GM19372 (cell line): ENCODE results near the gene ZNF57.
"Not testable (repeated sequence)": the region's sequence is repeated elsewhere in the genome, so short reads cannot be mapped to it uniquely, and the experiment has no call there.

ENCODE experiments used
- ATAC-seq: cut with Tn5 transposase; IDR thresholded peaks from one replicate; pipeline ENCODE4 v1.9.1; 2021; ENCODE audit warnings: mild to moderate bottlenecking, low read depth, moderate library complexity; ENCODE audit not compliant: unreplicated experiment

The ZNF57 gene

DNA sequence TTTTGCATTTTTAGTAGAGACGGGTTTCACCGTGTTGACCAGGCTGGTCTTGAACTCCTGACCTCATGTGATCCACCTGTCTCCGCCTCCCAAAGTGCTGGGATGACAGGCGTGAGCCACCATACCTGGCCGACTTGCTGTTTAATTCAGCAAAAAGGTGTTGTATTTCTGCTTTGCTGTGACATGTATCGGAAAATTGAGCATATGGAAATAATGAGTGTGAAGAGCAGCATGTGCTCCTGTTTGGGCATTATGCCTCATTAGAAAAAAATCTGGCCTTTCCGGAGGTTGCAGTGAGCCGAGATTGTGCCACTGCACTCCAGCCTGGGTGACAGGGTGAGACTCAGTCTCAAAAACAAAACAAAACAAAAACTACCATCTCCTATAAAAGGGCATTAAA is 10.2 kb upstream of the ZNF57 start:
- not testable (repeated sequence) for ATAC-seq

DNA sequence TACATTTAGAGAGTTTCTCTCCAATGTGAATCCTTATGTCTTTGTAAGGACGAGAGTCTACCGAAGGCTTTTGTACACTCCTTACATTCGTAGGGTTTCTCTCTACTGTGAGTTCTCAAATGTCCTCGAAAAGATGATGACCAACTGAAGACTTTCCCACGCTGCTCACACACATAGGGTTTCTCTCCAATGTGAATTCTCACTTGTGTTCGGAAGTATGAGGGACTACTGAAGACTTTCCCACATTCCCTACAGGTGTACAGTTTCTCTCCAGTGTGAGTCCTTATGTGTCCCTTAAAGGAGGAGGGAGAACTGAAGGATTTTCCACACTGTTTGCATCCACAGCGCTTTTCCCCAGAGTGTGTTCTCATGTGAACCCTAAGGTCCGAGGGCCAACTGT is 4.0 kb upstream of the ZNF57 start:
- ATAC-seq, result no peak

DNA sequence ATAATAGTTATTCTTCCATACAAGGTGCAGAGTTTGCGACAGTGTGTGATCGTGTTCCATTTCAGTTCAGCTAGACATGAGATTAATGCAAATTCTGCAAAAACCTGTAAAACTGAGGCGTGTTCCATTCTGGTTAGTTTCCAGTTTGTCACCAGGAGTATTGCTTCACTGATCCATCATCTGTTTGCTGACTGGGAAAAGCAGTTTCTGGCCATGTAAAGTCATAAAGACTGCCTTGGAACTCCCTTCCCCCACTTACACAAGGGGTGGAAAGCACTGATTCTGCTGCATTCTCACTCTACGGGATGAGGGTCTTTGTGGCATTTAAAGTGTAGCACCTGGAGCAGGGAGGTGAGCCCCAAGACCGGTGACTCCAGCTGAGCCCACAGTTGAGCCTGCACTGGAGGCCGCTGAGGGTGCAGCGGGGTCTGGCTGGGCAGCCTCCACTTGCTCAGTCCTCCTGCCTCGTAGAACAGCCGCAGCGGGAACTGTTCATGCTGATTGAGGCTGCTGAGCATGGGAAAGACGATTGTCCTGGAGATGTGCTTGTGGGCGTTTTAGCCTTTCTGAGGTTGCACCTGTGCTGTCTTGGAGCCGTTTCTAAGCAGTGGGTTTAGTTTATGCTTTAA is 2.0 kb downstream of the ZNF57 start:
- ATAC-seq, result no peak

DNA sequence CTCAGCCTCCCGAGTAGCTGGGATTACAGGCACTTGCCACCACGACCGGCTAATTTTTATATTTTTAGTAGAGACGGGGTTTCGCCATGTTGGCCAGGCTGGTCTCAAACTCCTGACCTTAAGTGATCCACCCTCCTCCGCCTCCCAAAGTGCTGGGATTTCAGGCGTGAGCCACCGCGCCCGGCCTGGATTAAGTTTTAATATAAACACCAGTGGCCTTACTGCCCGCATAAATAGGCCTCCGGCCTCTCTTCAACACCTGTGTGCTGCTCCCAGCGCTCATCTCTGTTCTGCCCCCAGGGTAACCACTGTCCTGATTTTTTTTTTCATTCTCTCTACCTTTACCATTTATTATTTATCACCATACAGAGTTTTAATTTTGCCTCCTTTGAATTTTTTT is 2.6 kb downstream of the ZNF57 start:
- ATAC-seq, result not testable (repeated sequence)

DNA sequence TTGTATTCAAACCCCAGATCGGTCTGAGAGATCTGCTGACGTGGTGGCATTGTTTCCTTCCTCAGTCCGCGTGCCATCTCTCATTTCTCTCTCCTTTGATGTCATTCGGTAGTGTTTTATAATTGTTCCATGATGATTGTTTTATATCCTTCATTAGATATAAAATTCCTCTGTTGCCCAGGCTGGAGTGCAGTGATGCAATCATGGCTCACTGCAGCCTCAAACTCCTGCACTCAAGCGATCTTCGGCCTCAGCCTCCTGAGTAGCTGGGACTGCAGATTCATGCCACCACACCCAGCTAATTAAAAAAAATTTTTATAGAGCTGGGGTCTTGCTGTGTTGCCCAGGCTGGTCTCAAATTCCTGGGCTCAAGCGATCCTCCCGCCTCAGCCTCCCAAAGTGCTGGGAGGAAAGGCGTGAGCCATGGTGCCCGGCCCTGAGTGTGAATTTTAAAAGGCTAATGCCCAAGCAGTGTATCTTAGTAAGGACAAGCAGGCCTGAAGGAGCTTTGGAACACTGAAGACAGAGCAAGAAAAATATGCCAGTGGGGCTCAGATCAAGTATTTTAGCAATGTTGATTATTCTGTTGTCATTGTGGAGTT is 5.3 kb downstream of the ZNF57 start:
- no peak for ATAC-seq

DNA sequence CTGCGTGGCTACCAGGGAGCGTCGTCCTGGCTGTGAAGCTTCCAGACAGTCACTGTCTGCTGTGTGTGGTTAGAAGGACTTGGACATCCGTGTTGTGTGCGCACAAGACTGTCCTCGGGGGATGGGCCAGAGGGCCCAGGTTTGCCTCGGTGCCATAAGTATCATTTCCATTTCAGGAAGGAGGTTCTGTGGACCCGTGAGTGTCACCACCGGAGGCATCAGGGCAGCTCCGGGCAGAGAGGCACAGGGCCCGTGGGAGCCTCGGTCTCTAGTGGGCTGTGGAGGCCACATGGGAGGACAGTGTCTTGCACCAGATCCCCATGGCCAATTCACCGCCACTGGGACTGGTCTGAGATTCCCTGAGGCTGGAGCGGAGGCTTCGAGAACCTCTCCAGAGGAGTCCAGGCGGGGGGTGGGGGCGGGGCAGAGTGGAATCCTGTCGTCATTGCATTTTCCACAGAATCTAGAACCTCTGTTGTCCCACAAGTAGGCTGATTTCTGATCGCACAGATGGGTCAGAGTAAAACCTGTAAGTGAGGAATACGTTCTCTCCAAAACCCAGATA is 6.0 kb downstream of the ZNF57 start:
- ATAC-seq, result no peak

DNA sequence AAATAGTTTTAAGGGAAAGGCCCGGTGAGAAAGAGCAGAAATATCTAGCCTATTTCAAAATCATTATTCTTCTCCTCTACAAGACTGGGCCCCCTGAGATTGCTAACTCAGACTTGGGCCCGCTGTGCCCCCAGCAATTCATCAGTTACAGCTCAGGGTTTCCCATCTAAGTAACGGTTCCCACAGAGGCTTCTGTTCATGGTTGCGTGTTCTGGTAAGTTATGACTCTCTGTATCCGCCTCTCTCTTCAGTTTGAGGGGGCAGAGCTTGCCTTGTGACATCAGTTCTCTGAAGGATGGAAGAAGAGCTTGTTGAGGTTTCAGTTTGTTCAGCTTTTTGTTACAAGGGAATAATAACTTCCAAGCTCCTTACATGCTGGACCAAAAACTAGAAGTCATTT is 11.6 kb downstream of the ZNF57 start:
- ATAC-seq, result no peak

DNA sequence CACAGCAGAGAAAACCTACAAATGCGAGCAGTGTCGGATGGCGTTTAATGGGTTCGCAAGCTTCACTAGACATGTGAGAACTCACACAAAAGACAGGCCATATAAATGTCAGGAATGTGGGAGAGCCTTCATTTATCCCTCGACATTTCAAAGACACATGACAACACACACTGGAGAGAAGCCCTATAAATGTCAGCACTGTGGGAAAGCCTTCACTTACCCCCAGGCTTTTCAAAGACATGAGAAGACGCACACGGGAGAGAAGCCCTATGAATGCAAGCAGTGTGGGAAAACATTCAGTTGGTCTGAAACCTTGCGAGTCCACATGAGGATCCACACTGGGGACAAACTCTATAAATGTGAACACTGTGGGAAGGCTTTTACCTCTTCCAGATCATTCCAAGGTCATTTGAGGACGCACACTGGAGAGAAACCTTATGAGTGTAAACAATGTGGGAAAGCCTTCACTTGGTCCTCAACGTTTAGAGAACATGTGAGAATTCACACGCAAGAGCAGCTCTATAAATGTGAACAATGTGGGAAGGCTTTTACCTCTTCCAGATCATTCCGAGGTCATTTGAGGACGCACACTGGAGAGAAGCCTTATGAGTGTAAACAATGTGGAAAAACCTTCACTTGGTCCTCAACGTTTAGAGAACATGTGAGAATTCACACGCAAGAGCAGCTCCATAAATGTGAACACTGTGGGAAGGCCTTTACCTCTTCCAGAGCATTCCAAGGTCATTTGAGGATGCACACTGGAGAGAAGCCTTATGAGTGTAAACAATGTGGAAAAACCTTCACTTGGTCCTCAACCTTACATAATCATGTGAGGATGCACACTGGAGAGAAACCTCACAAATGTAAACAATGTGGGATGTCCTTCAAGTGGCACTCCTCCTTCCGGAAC is 16.8 kb downstream of the ZNF57 start:
- ATAC-seq, result no peak

DNA sequence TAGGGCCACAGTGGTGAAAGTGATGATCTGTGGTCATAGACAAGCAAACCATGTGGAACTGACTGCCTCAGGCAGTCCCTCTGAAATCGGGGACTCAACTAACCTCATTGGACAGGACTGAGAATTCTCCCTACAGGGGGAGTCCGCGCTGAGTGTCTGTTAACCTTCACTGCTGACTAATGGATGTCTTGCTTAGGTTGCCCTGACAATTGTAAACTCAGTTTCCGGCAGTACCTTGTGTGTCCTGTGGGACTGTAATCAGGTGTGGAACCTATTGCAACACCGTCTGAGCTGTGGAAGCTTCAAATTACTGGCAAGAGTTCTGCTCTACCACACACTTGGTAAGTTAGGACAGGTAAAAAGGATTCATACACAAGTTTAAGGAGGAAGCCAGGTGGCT is 22.3 kb downstream of the ZNF57 start:
- no peak for ATAC-seq

DNA sequence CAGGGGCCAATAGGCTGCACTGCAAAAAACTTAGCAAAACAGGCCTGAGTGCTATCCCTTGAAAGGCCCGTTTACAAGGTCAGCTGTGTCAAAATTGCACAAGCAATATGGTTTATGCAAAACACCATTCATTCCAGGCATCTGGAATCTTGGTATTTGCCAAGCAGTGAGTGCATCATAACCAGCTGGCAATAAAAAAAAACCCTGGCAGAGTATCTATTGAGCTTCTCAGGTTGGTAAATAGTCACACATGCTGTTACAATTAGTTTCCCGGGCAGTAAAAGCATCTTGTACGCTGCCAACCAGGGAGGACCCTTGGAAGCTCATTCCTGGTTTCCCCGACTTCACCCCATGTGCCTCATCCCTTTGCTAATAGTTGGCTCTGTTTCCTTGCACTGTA is 22.8 kb downstream of the ZNF57 start:
- ATAC-seq, result no peak

DNA sequence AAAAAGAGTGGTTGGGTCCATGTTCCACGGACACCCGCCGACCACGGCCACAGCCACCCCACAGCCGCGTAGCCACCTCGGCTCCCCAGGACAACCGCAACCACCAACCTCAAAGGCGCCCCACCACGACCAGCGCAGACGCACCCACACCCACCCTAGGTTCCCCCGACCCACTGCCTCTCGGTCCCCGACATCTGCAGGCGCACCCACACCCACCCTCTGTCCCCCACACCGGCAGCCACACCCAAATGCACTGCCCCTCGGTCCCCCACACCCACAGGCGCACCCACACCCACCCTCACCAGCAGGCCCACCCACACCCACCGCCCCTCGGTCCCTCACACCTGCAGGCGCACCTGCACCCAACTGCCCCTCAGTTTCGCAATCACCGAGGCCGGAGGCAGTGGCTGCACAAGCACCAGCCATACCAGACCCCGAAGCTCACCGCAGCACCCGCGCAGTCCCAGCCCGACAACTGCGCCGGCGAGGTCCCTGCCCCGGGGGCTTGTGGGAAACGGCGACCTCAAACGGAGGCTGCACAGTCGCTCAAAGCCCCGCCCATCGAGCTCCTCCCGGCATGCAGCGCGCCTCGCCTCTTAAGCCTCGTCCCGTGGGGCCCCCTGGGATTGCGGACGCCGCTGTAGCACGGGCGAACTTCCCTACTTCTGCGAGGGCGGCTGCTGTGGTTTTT is 25.8 kb downstream of the ZNF57 start:
- no peak for ATAC-seq

DNA sequence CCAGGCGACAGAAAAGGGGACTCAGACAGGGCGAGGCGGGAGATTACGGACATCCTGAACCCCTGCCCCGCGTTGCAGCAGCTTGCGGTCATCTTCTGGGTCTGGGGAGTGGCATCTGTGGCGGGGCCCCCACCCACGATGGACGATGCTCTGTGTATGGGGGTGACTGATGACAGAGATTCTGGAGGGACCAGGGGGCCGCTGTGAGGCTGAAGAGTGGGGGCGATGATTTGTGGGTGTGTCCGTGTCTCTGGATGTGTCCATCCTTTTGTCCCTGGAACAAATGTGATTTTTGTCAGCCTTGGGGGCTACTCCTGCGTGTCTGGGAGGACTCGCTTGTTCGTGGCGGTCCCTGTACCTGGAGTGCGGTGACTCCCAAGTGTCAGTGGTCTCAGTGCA is 26.3 kb downstream of the ZNF57 start:
- no peak for ATAC-seq

DNA sequence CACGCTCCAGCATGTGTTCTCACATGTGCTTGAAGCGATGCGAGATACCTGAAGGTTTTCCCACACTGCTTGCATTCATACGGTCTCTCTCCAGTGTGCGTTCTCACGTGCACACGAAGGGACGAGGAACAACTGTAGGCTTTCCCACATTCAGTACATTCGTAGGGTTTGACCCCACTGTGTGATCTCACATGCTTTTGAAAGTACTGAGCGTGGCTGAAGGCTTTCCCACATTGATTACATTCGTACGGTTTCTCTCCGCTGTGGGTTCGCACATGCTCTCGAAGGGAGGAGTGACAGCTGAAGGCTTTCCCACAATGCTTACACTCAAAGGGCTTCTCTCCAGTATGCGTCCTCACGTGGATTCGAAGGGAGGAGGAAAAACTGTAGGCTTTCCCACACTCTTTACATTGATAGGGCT is 32.8 kb downstream of the ZNF57 start:
- ATAC-seq, result no peak

DNA sequence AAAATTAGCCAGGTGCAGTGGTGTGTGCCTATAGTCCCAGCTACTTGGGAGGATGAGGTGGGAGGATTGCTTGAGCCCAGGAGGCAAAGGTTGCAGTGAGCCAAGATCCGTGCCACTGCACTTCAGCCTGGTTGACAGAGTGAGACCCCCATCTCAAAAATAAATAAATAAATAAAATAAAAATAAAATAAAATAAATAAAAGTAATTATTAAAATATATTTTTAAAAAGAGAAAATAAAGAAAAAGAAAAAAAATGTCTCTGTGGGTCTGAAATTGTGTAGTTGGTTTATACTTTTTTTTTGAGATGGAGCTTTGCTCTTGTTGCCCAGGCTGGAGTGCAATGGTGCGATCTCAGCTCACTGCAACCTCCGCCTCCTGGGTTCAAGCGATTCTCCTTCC is 35.1 kb downstream of the ZNF57 start:
- not testable (repeated sequence) for ATAC-seq

DNA sequence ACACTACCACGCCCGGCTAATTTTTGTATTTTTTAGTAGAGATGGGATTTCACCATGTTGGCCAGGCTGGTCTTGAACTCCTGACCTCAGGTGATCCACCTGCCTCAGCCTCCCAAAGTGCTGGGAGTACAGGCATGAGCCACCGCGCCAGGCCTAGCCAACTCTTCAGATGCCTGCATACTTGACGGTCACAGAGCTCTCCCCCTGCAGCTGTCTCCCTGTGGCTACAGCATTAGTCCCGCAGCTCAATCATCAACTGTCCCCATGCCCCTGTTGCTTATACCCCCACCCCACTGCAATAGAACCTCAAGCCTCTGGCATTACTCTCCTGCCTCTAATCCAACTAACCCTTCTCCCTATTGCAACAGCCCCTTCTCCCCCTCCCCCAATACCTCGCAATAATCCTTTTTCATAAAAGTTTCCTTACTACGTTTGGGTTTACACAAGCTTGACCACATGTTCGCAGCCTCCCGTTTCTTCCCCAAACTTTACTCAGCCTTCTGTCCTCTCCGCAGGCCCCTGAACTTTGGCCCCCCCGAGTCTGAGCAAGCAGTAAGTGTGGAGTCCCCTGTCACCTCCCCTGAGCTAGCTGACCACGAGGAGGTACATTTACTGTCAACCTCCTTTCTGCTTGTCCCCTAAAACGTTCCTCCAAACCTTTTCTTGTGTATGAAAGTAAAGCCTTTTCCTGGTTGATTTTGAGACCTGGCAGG is 42.4 kb downstream of the ZNF57 start:
- ATAC-seq, result no peak

DNA sequence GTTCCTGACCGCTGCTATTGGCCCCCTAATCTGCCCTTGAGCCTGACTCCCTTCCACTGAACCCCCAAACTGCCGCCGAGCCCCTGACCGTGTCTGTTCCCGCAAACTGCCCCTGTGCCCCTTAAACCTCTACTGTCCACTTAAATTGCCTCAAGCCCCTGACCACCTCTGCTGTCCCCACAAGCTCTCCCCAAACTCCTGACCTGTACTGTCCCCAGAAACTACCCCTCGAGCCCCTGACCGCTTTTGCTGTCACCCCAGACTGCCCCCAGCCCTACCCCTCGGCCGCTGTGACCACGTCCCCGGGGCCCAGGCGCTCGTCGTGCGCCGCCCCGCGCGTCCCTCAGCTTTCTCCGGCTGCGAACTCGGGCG is 43.7 kb downstream of the ZNF57 start:
- ATAC-seq, result no peak

DNA sequence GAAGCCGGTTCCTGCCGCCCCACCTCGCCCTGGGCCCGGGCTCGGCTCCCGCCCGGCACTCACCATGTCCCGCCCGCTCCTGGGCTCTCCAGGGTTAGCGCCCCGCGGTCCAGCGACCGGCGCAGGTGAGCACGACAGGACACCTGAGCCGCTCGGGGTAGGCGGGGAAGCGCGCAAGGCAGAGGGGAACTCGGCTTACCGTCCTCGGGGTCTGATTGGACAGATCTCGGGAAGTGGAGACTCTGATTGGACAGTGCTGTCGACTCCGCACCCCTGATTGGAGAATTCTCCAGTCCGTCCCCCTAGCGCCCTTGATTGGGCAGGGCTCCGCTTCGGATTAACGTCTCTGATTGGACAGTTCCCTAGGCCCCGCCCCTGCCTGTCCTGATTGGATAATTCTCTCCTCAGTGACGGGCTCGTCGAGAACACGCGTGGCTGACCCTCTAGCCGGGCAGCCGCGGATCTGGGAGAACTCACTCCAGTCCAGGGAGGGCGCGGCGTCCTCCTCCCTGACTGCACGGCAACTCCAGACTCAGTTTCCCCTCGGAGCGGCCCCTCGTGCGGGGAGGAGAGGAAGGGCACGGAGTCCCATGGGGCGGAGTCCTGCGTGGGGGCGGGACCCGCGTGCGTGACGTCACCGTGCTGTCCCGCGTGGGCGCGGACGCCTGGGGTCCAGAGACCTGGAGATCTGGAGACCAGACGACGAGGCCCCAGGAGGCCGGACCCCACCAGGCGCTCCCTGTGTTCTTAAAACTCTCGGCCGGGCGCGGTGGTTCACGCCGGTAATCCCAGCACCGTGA is 44.2 kb downstream of the ZNF57 start, which contains the start of gene ZNF77:
TSS of gene ZNF77 (minus strand) at position 197 of the 800 bp plus-strand sequence. CDS start at position 66, 131 bp downstream.
- ATAC-seq, result peak; percentile 96

DNA sequence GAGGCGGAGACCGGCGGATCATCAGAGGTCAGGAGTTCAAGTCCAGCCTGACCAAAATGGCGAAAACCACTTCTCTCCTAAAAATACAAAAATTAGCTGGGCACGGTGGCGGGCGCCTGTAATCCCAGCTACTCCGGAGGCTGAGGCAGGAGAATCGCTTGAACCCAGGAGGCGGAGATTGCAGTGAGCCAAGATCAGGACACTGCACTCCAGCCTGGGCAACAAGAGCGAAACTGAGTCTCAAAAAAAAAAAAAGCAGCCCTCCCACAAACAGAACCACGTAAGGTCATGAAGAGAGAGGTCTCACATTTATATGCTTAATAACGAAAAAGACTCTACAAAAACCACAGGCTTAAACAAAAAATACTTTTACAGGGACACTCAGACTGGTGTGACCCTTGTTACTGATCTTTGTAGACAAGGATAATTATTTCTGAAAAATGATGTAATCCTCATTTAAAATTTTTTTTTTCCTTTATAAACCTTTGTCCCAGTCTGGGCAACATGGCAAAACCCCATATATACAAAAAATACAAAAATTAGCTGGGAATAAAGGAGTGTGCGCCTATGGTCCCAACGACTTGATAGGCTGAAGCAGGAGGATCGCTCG is 45.0 kb downstream of the ZNF57 start:
- ATAC-seq, result no peak

DNA sequence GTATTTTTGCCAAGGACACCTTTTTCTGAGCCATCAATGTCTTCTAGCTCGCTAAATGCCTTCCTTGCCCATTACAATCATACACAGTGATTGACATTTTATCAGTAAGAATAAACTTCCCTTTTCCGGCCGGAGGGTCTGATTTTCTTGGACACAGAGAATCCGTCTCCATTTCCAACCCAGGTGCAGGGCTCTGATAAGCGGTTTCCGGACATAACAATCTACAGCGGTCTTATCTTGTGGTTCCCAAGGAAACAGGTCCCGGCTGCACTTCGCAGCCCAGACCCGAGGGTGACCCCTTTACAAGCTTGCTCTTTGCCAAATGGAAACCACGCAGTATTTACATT is 49.2 kb downstream of the ZNF57 start:
- ATAC-seq, result no peak
